D721Med (cell line): ENCODE data around the gene CEACAM16.
A peak's percentile ranks its signal among the peaks of the same experiment; 100 is the strongest.
"Not testable (repeated sequence)": the region's sequence is repeated elsewhere in the genome, so short reads cannot be mapped to it uniquely, and the experiment has no call there.

Source experiments
- DNase-seq: peaks from one replicate; pipeline ENCODE4 v3.0.0; 2011; ENCODE audit warnings: low spot score; ENCODE audit not compliant: insufficient read length
- FAIRE-seq: peaks from 2 replicates; lab custom pipeline; 2011; peaks lifted over from hg19 to GRCh38; lab: Jason Lieb, UNC
- TF ChIP-seq, protein P1 (sequence below): IDR thresholded peaks from 2 replicates; pipeline ENCODE4 v1.5.1; 2012; ENCODE audit warnings: mild to moderate bottlenecking, control low read depth; ENCODE audit not compliant: insufficient read depth; ENCODE audit errors: missing control alignments

Gene CEACAM16

DNA sequence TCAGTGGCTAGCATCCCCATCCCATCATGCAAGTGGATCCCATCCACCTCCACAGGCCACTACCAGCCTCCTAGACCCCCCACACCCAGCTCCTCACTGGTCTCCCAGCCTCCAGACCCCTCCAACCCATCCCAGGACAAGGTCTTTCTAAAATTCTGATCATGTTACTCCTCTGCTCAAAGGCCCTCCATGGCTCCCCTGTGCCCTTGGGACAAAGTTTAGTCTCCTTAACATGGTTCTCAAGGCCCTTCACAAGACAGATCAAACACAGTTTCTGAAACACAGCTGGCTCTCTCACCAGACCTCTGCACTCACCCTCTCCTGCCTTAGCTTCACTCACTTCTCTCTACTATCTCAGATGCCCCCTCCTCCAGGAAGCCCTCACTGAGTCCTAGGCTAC lies 18.4 kb upstream of the CEACAM16 start:
- FAIRE-seq (no peak), DNase-seq (no peak)
- TF ChIP-seq, protein P1, sequence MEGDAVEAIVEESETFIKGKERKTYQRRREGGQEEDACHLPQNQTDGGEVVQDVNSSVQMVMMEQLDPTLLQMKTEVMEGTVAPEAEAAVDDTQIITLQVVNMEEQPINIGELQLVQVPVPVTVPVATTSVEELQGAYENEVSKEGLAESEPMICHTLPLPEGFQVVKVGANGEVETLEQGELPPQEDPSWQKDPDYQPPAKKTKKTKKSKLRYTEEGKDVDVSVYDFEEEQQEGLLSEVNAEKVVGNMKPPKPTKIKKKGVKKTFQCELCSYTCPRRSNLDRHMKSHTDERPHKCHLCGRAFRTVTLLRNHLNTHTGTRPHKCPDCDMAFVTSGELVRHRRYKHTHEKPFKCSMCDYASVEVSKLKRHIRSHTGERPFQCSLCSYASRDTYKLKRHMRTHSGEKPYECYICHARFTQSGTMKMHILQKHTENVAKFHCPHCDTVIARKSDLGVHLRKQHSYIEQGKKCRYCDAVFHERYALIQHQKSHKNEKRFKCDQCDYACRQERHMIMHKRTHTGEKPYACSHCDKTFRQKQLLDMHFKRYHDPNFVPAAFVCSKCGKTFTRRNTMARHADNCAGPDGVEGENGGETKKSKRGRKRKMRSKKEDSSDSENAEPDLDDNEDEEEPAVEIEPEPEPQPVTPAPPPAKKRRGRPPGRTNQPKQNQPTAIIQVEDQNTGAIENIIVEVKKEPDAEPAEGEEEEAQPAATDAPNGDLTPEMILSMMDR, result no peak

DNA sequence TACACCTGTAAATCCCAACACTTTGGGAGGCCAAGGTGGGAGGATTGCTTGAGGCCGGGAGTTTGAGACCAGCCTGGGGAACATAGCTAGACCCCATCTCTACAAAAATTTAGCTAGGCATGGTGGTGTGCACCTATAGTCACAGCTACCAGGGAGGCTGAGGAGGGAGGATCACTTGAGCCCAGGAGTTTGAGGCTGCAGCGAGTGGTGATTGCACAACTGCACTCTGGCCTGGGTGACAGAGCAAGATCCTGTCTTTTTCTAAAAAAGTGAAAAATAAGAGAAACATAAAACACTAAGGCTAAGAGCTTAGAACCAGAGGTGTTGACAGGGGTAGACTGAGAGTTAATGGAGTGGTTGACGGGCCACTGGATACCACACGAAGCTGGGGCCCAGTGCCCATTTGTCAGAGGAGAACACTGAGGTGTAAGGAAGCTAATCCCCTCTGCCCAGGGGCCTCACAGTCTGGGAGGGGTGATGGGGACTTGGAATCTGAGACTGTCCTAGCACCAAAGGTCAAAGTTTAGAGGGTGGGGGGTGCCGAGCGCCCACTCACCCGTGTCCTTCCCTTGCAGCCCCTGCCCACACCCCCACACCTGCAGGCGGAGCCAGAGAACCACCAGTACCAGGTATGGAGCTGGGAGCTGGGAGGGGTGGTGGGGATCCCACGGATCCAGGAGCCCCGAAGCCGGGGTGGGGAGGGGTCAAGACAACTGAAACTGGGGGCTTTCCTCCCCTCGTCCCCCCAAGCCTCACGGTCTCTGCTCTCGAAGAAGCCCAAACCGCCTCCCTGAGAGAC lies 16.8 kb upstream of the CEACAM16 start:
- no peak for DNase-seq
- no peak for FAIRE-seq
- TF ChIP-seq, protein P1, result no peak

DNA sequence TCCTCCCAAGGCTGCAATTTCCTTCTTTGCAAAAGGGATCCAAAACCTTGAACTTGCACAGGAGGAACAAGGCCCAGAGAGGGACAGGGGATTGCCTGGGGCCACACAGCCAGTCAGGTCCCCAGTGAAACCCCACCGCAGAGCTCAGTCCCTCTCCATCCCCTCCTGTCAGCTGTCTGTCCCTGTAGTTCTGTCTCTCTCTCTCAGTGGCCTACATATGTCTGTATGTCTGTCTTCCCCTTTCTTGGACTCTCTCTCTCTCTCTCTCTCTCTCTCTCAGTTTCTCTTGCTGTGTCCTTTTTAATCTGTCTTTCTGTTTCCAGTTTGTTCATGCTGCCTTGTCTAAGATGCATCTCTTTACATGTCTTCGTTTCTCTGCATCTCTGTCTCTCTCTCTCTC lies 16.1 kb upstream of the CEACAM16 start:
- FAIRE-seq (no peak), DNase-seq (no peak)
- TF ChIP-seq, protein P1, result no peak

DNA sequence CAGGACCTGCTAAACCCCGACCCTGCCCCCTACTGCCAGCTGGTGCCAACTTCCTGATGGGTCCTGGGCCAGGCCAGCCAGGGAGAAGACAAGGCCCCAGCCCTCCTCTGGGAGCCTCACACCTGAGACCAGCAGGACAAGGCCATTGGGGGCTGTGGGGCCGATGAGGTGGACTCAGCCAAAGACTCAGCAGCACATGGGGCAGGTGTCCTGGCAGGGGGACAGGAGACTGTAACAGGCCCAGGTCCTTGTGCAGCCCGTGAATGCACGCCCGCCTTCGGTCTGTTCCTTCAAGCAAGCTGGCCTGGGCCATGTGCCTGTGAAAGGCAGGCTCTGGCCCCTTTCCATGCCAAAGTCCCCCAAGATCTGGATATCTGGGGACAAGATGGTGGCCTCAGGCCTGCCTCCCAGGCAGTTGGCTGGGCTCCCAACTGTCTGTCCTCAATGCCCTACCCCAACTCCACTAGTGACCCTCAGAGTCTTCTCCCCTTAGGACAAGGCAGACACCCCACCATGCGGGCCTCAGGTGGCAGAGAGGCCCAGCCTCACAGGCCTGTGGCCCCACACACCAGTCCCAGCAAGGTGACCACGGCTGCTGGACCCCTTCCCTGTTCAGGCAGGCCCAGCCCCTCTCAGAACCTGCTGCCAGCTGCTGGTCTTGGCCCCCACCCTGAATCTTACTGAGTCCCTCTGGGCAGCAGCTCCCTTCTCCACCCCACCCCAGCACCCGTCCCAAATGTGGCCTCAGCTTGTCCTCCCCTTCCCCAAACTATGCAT lies 15.3 kb upstream of the CEACAM16 start:
- TF ChIP-seq, protein P1, result no peak
- FAIRE-seq, result no peak

DNA sequence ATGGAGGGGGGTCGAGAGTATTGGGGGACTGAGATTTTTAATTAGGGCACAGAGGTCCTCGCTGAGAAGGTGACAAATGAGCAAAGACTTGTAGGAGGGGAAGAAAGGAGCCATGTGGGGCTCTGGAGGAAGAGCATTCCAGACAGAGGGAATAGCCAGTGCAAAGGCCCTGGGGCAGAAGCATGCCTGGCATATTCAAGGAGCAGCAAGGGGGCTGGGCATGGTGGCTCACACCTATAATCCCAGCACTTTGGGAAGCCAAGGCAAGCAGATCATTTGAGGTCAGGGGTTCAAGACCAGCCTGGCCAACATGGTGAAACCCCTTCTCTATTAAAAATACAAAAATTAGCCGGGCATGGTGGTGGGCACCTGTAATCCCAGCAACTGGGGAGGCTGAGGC lies 14.6 kb upstream of the CEACAM16 start:
- DNase-seq, FAIRE-seq: not testable (repeated sequence)

More for the DNA sequence above, 15.3 kb upstream of the CEACAM16 start:
- no peak for DNase-seq

DNA sequence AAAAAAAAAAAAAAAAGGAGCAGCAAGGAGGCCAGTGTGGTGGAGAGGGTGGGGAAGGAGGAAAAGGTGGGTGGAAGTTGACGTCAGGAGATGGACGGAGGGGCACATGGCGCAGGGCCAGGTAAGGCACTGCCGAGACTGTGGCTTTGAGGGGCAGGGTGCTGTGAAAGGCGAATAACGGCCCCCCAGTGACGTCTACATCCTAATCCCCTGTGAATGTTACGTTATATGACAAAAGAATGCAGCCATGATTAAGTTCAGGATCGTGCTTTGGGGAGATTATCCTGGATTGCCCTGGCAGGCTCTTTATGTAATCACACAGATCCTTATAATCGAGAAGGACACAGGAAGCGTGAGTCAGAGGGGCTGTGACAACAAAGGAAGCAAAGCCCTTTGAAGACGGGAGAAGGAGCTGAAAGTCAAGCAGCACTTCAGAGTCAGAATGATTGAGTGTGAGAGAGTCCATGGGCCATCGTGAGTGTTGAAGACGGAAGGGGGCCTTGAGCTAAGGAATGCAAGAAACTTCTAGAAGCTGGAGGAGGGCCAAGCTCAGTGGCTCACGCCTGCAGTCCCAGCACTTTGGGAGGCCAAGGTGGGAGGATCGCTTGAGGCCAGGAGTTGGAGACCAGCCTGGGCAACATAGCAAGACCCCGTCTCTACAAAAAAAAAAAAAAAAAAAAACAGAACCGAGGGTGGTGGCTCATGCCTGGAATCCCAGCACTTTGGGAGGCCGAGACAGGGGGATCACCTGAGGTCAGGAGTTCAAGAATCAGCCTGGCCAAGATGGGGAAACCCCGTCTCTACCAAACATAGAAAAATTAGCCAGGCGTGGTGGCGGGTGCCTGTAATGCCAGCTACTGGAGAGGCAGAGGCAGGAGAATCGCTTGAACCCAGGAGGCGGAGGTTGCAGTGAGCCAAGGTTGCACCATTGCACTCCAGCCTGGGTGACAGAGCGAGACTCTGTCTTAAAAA lies 13.8 kb upstream of the CEACAM16 start:
- DNase-seq, result peak; percentile 64
- FAIRE-seq, result no peak
- TF ChIP-seq, protein P1, result no peak

DNA sequence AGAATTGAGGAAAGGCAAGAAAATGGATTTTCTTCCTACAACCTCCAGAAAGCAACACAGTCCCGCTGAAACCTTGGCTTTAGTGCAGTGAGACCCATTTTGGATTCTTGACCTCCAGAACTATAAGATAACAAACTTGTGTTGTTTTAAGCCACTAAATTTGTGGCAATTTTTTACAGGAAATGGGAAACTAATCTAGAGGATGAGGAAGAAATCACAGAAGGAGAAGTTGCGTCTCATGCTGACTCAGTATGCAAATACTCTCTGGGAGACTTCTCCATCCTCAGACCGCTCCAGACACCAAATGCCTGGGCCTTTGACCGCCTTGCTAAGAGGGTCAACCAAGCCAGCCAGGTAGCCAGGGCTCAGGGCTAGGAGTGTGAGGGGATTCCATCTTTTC lies 13.1 kb upstream of the CEACAM16 start:
- no peak for DNase-seq
- TF ChIP-seq, protein P1, result no peak
- FAIRE-seq, result no peak
